GM12878 (cell line): ENCODE measurements around the gene SPI1. TPM values are rescaled to one million over a fixed set of nuclear protein-coding genes. Genes with fewer than 3 reads are reported as not detected.

Experiments used
- ATAC-seq: fragments of 200-7000 bp; cut with Tn5 transposase; 3 replicates; pipeline ENCODE4 v1.9.1; 2020; ENCODE audit warnings: mild to moderate bottlenecking, moderate library complexity
- BruUV-seq: library from RNA; stranded (reverse); fragments of 400-500 nt; replicated peaks from 2 replicates; lab custom pipeline; 2021; lab: Mats Ljungman, UMichigan
- CTCF ChIA-PET: fragments of 300-600 bp; sonication (Branson Sonifier 250); formaldehyde crosslinking; extraction: SDS; loops from one replicate; lab custom pipeline; 2021; ENCODE audit warnings: inconsistent platforms; lab: Yijun Ruan, JAX
- POLR2A ChIA-PET: fragments of 350-600 bp; formaldehyde crosslinking; extraction: SDS; loops from one replicate; lab custom pipeline; 2021; ENCODE audit warnings: inconsistent platforms; lab: Charles Lee
- RAD21 ChIA-PET: fragments of 300-600 bp; sonication (Branson Sonifier 250); formaldehyde crosslinking; loops from one replicate; lab custom pipeline; 2023; ENCODE audit warnings: antibody characterized with exemption; ENCODE audit not compliant: unreplicated experiment; lab: Charles Lee
- SMC1A ChIA-PET: fragments of 300-600 bp; sonication (Branson Sonifier 250); formaldehyde crosslinking; loops from one replicate; lab custom pipeline; 2023; ENCODE audit not compliant: unreplicated experiment, uncharacterized antibody; lab: Charles Lee
- DNase-seq: peaks from one replicate; pipeline ENCODE4 v3.0.0-alpha.2; 2011; ENCODE audit warnings: low read depth, low spot score
- FAIRE-seq: peaks from 3 replicates; lab custom pipeline; 2011; peaks lifted over from hg19 to GRCh38; lab: Jason Lieb, UNC
- H2AFZ ChIP-seq: 2 replicates; pipeline ENCODE4 v1.6.0; 2011; ENCODE audit warnings: low read depth, low read length, control low read depth; ENCODE audit not compliant: control insufficient read depth
- H3K27ac ChIP-seq: 2 replicates; pipeline ENCODE4 v1.5.1; 2011; ENCODE audit warnings: control low read depth; ENCODE audit not compliant: control insufficient read depth, insufficient read depth
- H3K27me3 ChIP-seq, 2 experiments: replicated peaks in 1 of 2; 2 replicates each; pipeline versions ENCODE4 v1.6.0 to v1.6.1; 2011; ENCODE audit warnings: low read length in 1 of 2; ENCODE audit not compliant: control insufficient read depth in 2 of 2, insufficient read depth in 2 of 2
- H3K36me3 ChIP-seq, 2 experiments: 2 replicates each; pipeline ENCODE4 v1.5.1; 2011; ENCODE audit warnings: low read length in 1 of 2; ENCODE audit not compliant: control insufficient read depth in 2 of 2, insufficient read depth in 2 of 2
- H3K4me1 ChIP-seq: 2 replicates; pipeline ENCODE4 v1.6.1; 2011; ENCODE audit warnings: mild to moderate bottlenecking, low read length, moderate library complexity, mixed read lengths; ENCODE audit not compliant: control insufficient read depth, insufficient read depth
- H3K4me2 ChIP-seq: 2 replicates; pipeline ENCODE4 v1.6.0; 2011; ENCODE audit warnings: control low read depth; ENCODE audit not compliant: control insufficient read depth, insufficient read depth
- H3K4me3 ChIP-seq: fragments of 200-600 bp; sonication (generic); 2 replicates; pipeline ENCODE4 v1.5.1; 2016
- H3K79me2 ChIP-seq: 2 replicates; pipeline ENCODE4 v1.6.0; 2011; ENCODE audit warnings: low read length; ENCODE audit not compliant: control insufficient read depth, insufficient read depth
- H3K9ac ChIP-seq: 2 replicates; pipeline ENCODE4 v1.8.0; 2011; ENCODE audit warnings: low read length, control low read depth, mixed read lengths; ENCODE audit not compliant: control insufficient read depth, insufficient read depth
- H3K9me3 ChIP-seq: replicated peaks from 3 replicates; pipeline ENCODE4 v1.5.1; 2011; ENCODE audit warnings: mild to moderate bottlenecking, low read length; ENCODE audit not compliant: control insufficient read depth, insufficient read depth
- H4K20me1 ChIP-seq: 2 replicates; pipeline ENCODE4 v1.6.0; 2011; ENCODE audit not compliant: control insufficient read depth, insufficient read depth
- EZH2 ChIP-seq: IDR thresholded peaks from 2 replicates; pipeline ENCODE4 v1.6.1; 2012; ENCODE audit warnings: low read depth, mild to moderate bottlenecking, control low read depth, inconsistent platforms, low read length, borderline replicate concordance; ENCODE audit not compliant: control insufficient read depth
- KLF5 ChIP-seq: fragments of 450-650 bp; IDR thresholded peaks from 2 replicates; pipeline ENCODE4 v1.6.1; 2014; ENCODE audit warnings: mild to moderate bottlenecking; ENCODE audit not compliant: partially characterized antibody
- LARP7 ChIP-seq: fragments of 450-650 bp; IDR thresholded peaks from 2 replicates; pipeline ENCODE4 v1.6.1; 2017; ENCODE audit warnings: mild to moderate bottlenecking
- MAX ChIP-seq: IDR thresholded peaks from 2 replicates; pipeline ENCODE4 v1.6.1; 2012; ENCODE audit warnings: low read depth, low read length, improper control_type of control experiment
- NFYB ChIP-seq: IDR thresholded peaks from 2 replicates; pipeline ENCODE4 v1.6.1; 2011; ENCODE audit warnings: low read depth, mild to moderate bottlenecking, low read length, improper control_type of control experiment, moderate library complexity; ENCODE audit not compliant: insufficient read depth
- RAD51 ChIP-seq: fragments of 450-650 bp; IDR thresholded peaks from 2 replicates; pipeline ENCODE4 v1.6.1; 2016; ENCODE audit warnings: moderate library complexity, mild to moderate bottlenecking, inconsistent platforms
- RUNX3 ChIP-seq: IDR thresholded peaks from 2 replicates; pipeline ENCODE4 v1.6.1; 2012; ENCODE audit warnings: low read length, inconsistent platforms
- TCF3 ChIP-seq: IDR thresholded peaks from 2 replicates; pipeline ENCODE4 v1.6.1; 2012; ENCODE audit warnings: low read depth, mild to moderate bottlenecking, low read length, borderline replicate concordance; ENCODE audit not compliant: insufficient read depth
- ZBTB11 ChIP-seq: fragments of 450-650 bp; formaldehyde crosslinking; IDR thresholded peaks from 2 replicates; pipeline ENCODE4 v1.5.0; 2022; ENCODE audit warnings: mild to moderate bottlenecking, missing genetic modification characterization
- WGBS: methylation state at CpG from one replicate; pipeline ENCODE4 v1.1.6; 2016; ENCODE audit warnings: low lambda C conversion rate; ENCODE audit not compliant: insufficient replicate concordance, insufficient coverage; ENCODE audit errors: missing lambda C conversion rate; 5-methylcytosine and 5-hydroxymethylcytosine counted together
- in situ Hi-C: fragments of 300-500 bp; cut with MboI; formaldehyde crosslinking; loops from 9 replicates; pipeline ENCODE4 v1.14.3; 2018; ENCODE audit warnings: mixed read lengths
- intact Hi-C: fragments of 100-400 bp; cut with micrococcal nuclease; formaldehyde crosslinking; loops from one replicate; pipeline ENCODE4 v1.14.2; 2022; ENCODE audit not compliant: unreplicated experiment
- polyA plus RNA-seq, 11 experiments: library from polyadenylated mRNA; depleted of rRNA in 4 of 11; unstranded in 6 of 11; stranded (reverse) in 5 of 11; fragments of >200 nt; fragmentation: Nextera tagmentation in 4 of 11; fragmentation: Illumina TruSeq in 1 of 11; extraction: Ambion mirVana in 4 of 11; extraction: Trizol in 1 of 11; gene quantifications; 1 replicate in 1 of 11; 2 replicates in 10 of 11; pipeline versions ENCODE4 v1.2.1 to v1.2.3, GENCODE V29; 2011 to 2016; ENCODE audit warnings: inconsistent platforms in 2 of 11, missing spikeins in 2 of 11, low read depth in 1 of 11
- total RNA-seq, 4 experiments: library from RNA; depleted of rRNA in 3 of 4; stranded (reverse); fragments of >200 nt in 3 of 4; fragmentation: Illumina TruSeq in 1 of 4; extraction: Trizol in 1 of 4; gene quantifications; 2 replicates each; pipeline versions ENCODE4 v1.2.1 to v1.2.3, GENCODE V29; 2013 to 2021
- TF ChIP-seq, protein P1 (sequence below): fragments of 450-650 bp; IDR thresholded peaks from 2 replicates; pipeline ENCODE4 v1.6.1; 2017; ENCODE audit warnings: mild to moderate bottlenecking
- TF ChIP-seq, protein P2 (sequence below): fragments of 450-650 bp; IDR thresholded peaks from 2 replicates; pipeline ENCODE4 v1.6.1; 2017; ENCODE audit warnings: mild to moderate bottlenecking, moderate library complexity

SPI1 gene
- total and polyA plus RNA-seq, 10 of the 15 experiments (the other 5 are each of a cell fraction or from before 2014, with no cell fraction given): 0.05 to 31.1 (median 9.7) TPM

- Histone ChIP-seq H2AFZ (peak overlapping the region; percentile 83), H4K20me1 (no peaks in the 10 kb centered on the region), H3K79me2 (no peaks in the 10 kb centered on the region; the same call in 1 of the 2 replicates), H3K4me3 (peak overlapping the region; percentile 25; the same call in 1 of the 2 replicates), H3K4me1 (peaks cover 51% of the 10 kb centered on the region), H3K9me3 (no peaks in the 10 kb centered on the region), H3K36me3 (no peaks in the 10 kb centered on the region; a peak in 1 of 4 replicates), H3K4me2 (peak overlapping the region; percentile 72), H3K9ac (peak overlapping the region; percentile 78), H3K27me3 (no peaks in the 10 kb centered on the region), H3K27ac (peak overlapping the region; percentile 93)
- BruUV-seq: TSS peak; percentile 85
- ChIA-PET CTCF (interaction anchor here (1.6 to 3.4 kb wide), 2 partner anchors 12 to 21 kb away, joined by 5 to 40 read pairs; no protein-coding TSS in a partner anchor), RAD21 (interaction anchor here (1.0 to 1.8 kb wide), 3 partner anchors 13 to 16 kb away, joined by 4 to 8 read pairs (median 4); partner anchors contain the start of gene SPI1), SMC1A (interaction anchor here (1.2 to 5.0 kb wide), 3 partner anchors 11 to 21 kb away, joined by 3 to 36 read pairs (median 23); partner anchors contain the start of gene SPI1), POLR2A (interaction anchor here (0.6 to 8.5 kb wide), 3 partner anchors 11 to 27 kb away, joined by 5 to 94 read pairs (median 5); partner anchors contain the start of gene SPI1)
- 34% methylated on average over 33 of the region's 39 CpGs for WGBS
- in situ Hi-C loops: no loop called here
- intact Hi-C loops: no loop called here
- peak; percentile 73 for ATAC-seq
- FAIRE-seq: peak; percentile 89
- DNase-seq: no peak
- TF ChIP-seq, protein P1, sequence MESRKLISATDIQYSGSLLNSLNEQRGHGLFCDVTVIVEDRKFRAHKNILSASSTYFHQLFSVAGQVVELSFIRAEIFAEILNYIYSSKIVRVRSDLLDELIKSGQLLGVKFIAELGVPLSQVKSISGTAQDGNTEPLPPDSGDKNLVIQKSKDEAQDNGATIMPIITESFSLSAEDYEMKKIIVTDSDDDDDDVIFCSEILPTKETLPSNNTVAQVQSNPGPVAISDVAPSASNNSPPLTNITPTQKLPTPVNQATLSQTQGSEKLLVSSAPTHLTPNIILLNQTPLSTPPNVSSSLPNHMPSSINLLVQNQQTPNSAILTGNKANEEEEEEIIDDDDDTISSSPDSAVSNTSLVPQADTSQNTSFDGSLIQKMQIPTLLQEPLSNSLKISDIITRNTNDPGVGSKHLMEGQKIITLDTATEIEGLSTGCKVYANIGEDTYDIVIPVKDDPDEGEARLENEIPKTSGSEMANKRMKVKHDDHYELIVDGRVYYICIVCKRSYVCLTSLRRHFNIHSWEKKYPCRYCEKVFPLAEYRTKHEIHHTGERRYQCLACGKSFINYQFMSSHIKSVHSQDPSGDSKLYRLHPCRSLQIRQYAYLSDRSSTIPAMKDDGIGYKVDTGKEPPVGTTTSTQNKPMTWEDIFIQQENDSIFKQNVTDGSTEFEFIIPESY: peak; percentile 50; the same call in 1 of the 2 replicates
- TF ChIP-seq ZBTB11 (no peak), LARP7 (no peak), RUNX3 (peak; percentile 87), MAX (peak; percentile 69), EZH2 (no peak), TCF3 (0 out of 2 replicates have a peak, but pooled peaks have one; percentile 29), KLF5 (peak; percentile 74), NFYB (no peak), RAD51 (no peak)
- TF ChIP-seq, protein P2, sequence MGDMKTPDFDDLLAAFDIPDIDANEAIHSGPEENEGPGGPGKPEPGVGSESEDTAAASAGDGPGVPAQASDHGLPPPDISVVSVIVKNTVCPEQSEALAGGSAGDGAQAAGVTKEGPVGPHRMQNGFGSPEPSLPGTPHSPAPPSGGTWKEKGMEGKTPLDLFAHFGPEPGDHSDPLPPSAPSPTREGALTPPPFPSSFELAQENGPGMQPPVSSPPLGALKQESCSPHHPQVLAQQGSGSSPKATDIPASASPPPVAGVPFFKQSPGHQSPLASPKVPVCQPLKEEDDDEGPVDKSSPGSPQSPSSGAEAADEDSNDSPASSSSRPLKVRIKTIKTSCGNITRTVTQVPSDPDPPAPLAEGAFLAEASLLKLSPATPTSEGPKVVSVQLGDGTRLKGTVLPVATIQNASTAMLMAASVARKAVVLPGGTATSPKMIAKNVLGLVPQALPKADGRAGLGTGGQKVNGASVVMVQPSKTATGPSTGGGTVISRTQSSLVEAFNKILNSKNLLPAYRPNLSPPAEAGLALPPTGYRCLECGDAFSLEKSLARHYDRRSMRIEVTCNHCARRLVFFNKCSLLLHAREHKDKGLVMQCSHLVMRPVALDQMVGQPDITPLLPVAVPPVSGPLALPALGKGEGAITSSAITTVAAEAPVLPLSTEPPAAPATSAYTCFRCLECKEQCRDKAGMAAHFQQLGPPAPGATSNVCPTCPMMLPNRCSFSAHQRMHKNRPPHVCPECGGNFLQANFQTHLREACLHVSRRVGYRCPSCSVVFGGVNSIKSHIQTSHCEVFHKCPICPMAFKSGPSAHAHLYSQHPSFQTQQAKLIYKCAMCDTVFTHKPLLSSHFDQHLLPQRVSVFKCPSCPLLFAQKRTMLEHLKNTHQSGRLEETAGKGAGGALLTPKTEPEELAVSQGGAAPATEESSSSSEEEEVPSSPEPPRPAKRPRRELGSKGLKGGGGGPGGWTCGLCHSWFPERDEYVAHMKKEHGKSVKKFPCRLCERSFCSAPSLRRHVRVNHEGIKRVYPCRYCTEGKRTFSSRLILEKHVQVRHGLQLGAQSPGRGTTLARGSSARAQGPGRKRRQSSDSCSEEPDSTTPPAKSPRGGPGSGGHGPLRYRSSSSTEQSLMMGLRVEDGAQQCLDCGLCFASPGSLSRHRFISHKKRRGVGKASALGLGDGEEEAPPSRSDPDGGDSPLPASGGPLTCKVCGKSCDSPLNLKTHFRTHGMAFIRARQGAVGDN: peak; percentile 97
Observed at GRCh38 chr11:47394322-47395222, 16.2 kb upstream of the SPI1 start.
